ENCODE measurements around the gene R3HDM4.

GRCh38 chr19:892894-893689 is 19.9 kb downstream of the R3HDM4 start, which contains the start of the genes MED16 and RNU6-9:
- TF ChIP-seq CTCF (conservative IDR thresholded peaks at IDR 0.05) (no peak), EZH2 (IDR thresholded peaks at IDR 0.05; ENCODE audit: low read depth) (no peak)

All from PC-9 (cell line).